Thyroid gland (tissue), 4 donors: ENCODE data around the gene SPRR5. TPM values are rescaled to one million over a fixed set of nuclear protein-coding genes. Genes with fewer than 3 reads are reported as not detected.

ENCODE experiments used
- DNase-seq, 2 donors: peaks; one replicate each; pipeline ENCODE4 v3.0.0-alpha.2; 2019
- H3K27ac ChIP-seq, 3 donors: fragments of 200-600 bp; sonication (generic); 1 replicate in 2 of 3; 2 replicates in 1 of 3; pipeline ENCODE4 v1.5.1; 2016 to 2019; ENCODE audit warnings: mild to moderate bottlenecking in 1 of 3, moderate library complexity in 1 of 3
- H3K27me3 ChIP-seq: fragments of 200-600 bp; sonication (generic); one replicate; pipeline ENCODE4 v1.5.1; 2019
- H3K36me3 ChIP-seq, 2 donors: fragments of 200-600 bp; sonication (generic); one replicate each; pipeline ENCODE4 v1.5.1; 2016 to 2019
- H3K4me1 ChIP-seq, 2 donors: fragments of 200-600 bp; sonication (generic); one replicate each; pipeline ENCODE4 v1.5.1; 2017 to 2019
- H3K4me3 ChIP-seq, 3 donors: fragments of 200-600 bp; sonication (generic); replicated peaks in 1 of 3; 1 replicate in 2 of 3; 2 replicates in 1 of 3; pipeline ENCODE4 v1.5.1; 2016; ENCODE audit warnings: mild to moderate bottlenecking in 1 of 3
- H3K9me3 ChIP-seq: fragments of 200-600 bp; sonication (generic); one replicate; pipeline ENCODE4 v1.5.1; 2017
- POLR2A ChIP-seq, 2 donors: fragments of 450-650 bp; IDR thresholded peaks; one replicate each; pipeline ENCODE4 v1.6.1; 2017; ENCODE audit warnings: antibody characterized with exemption in 2 of 2, mild to moderate bottlenecking in 2 of 2, moderate library complexity in 1 of 2
- WGBS, 2 donors: methylation state at CpG; one replicate each; pipeline ENCODE4 v1.1.5; 2017; 5-methylcytosine and 5-hydroxymethylcytosine counted together
- intact Hi-C: fragments of 100-400 bp; cut with DNase I; formaldehyde crosslinking; loops from one replicate; pipeline ENCODE4 v1.15.1; 2023
- total RNA-seq, 4 donors: library from RNA; depleted of rRNA; stranded (reverse); fragments of >200 nt; gene quantifications; one replicate each; pipeline ENCODE4 v1.2.3, GENCODE V29; 2016
- TF ChIP-seq, protein P1 (sequence below), 6 experiments: fragments of 200-600 bp in 3 of 6; fragments of 450-650 bp in 3 of 6; sonication (generic) in 3 of 6; IDR thresholded peaks; one replicate each; pipeline ENCODE4 v1.5.1; 2016 to 2019; ENCODE audit warnings: antibody characterized with exemption in 6 of 6, mild to moderate bottlenecking in 2 of 6, inconsistent platforms in 1 of 6, moderate library complexity in 1 of 6

SPRR5 gene
- total RNA-seq, 4 donors from 2014 or later, result not detected

DNA sequence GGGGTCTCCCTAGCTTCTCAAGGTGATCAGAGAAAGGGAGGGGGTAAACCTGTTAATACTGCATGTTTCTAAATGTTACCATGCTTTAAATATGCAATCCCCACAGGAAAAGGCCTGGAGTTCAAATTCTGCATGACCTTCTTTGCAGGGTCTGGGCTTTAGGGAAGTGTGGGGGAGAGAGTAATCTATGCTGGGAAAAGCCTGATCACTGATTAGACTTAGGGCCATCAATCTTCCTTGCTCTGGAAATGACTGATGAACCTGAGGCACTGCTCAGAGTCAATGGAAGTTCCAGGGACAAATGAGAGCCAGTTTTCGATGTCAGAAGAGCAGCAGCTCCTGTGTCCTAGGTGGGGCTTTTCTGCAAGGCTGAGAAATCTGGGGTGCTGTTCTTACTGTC is 33.7 kb downstream of the SPRR5 start:
- DNase-seq, result no peak
- H3K27ac ChIP-seq, result no peak overlapping the region
- no peak for TF ChIP-seq POLR2A (IDR thresholded peaks at IDR 0.05)
- TF ChIP-seq, protein P1, sequence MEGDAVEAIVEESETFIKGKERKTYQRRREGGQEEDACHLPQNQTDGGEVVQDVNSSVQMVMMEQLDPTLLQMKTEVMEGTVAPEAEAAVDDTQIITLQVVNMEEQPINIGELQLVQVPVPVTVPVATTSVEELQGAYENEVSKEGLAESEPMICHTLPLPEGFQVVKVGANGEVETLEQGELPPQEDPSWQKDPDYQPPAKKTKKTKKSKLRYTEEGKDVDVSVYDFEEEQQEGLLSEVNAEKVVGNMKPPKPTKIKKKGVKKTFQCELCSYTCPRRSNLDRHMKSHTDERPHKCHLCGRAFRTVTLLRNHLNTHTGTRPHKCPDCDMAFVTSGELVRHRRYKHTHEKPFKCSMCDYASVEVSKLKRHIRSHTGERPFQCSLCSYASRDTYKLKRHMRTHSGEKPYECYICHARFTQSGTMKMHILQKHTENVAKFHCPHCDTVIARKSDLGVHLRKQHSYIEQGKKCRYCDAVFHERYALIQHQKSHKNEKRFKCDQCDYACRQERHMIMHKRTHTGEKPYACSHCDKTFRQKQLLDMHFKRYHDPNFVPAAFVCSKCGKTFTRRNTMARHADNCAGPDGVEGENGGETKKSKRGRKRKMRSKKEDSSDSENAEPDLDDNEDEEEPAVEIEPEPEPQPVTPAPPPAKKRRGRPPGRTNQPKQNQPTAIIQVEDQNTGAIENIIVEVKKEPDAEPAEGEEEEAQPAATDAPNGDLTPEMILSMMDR (IDR thresholded peaks at IDR 0.05), result no peak
- 64 to 85% methylated on average over 1 of the region's 1 CpG for WGBS, 2 donors
- intact Hi-C loops, result no loop called here
- no peaks in the 10 kb centered on the region for H3K4me1 ChIP-seq
- H3K27me3 ChIP-seq, result no peaks in the 10 kb centered on the region
- H3K36me3 ChIP-seq, result no peaks in the 10 kb centered on the region
- H3K9me3 ChIP-seq, result no peaks in the 10 kb centered on the region
- H3K4me3 ChIP-seq, result no peak overlapping the region

DNA sequence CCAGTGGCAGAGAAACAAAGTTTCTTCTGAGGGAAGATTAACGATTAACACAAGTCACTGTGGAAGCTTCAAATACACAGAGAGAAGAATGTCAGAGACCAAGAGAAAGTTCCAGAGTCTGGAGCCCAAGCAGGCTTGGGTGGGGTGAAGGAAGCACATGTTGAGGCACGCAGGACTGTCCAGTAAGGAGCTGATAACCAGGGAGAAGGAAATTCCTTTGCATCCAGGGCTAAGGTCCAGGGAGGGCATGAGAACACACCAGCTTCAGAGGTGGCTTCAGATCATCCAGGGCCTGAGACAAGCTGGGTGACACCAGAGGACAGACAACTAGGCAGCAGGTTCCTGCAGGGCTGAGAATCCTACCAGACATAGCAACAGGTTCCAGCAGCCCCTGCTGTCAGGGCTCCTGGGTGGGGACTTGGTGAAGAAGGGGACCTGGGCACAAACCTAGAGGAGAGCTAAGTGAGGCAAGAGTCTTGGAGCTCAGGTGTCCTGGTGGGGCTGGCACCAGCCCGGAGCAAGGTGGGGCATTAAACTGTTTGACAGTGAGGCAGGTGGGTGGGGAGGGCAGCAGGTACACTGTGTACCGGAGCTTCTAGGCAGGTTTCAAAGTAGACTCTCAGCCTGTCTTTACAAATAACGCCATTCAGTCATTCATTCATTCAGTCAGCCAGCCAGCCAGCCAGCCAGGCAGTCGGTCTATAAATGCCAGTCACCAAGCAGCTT is 34.3 kb downstream of the SPRR5 start:
- no peaks in the 10 kb centered on the region for H3K36me3 ChIP-seq
- no peak overlapping the region for H3K27ac ChIP-seq
- no peaks in the 10 kb centered on the region for H3K4me1 ChIP-seq
- no peaks in the 10 kb centered on the region for H3K27me3 ChIP-seq
- TF ChIP-seq, protein P1 (IDR thresholded peaks at IDR 0.05), result no peak
- no peak for TF ChIP-seq POLR2A (IDR thresholded peaks at IDR 0.05)
- no peak for DNase-seq
- H3K9me3 ChIP-seq, result no peaks in the 10 kb centered on the region
- WGBS, 2 donors, result 87 to 94% methylated on average over 5 to 6 of the region's 6 CpGs
- intact Hi-C loops, result no loop called here
- H3K4me3 ChIP-seq, result no peak overlapping the region

DNA sequence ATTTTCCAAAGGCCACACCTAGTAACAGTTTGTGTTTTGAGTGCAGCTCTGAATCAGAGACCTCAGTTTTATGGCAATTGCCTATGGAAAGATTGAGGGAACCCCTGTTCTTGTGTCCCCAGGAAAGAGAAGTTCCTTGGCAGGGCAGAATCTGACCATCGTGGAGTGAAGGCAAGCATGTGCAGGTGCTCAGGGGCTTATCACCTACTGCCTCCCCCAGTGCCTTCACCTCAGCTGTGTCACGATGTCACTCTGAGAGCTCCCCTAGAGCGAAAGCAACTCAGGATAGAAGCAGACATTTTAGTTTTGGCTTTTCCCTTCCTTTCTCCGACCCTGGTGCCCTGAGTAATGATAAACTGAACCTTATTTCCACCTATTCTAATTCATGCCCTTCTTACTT is 35.1 kb downstream of the SPRR5 start:
- no peak overlapping the region for H3K4me3 ChIP-seq
- no peaks in the 10 kb centered on the region for H3K9me3 ChIP-seq
- no peaks in the 10 kb centered on the region for H3K36me3 ChIP-seq
- no peak for DNase-seq
- no peaks in the 10 kb centered on the region for H3K27me3 ChIP-seq
- H3K27ac ChIP-seq, result no peak overlapping the region
- no peaks in the 10 kb centered on the region for H3K4me1 ChIP-seq
- intact Hi-C loops, result no loop called here
- WGBS, 2 donors, result 75 to 87% methylated on average over 4 of the region's 4 CpGs
- TF ChIP-seq POLR2A (IDR thresholded peaks at IDR 0.05), result no peak
- TF ChIP-seq, protein P1 (IDR thresholded peaks at IDR 0.05), result no peak

DNA sequence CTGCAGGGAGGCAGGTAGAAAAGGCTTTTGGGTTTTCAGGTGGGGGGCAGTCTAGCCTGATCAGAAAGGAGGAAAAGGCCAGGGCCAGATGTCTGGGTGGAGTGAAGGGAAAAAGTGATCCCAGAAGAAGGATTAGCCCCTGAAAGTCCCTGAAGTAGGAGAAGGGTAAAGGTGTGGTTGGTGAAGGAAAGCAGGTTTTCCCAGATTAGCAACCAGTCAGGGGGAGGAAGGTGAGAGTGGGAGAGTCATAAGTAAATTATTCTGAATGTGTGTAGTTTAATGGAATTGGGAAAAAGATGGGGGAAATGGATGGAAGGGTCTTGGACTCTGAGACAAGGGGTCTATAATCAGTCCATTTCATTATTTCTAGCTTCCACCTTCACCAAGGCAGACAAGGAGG is 36.2 kb downstream of the SPRR5 start:
- H3K9me3 ChIP-seq, result no peaks in the 10 kb centered on the region
- no peaks in the 10 kb centered on the region for H3K27me3 ChIP-seq
- TF ChIP-seq, protein P1 (IDR thresholded peaks at IDR 0.05), result no peak
- TF ChIP-seq POLR2A (IDR thresholded peaks at IDR 0.05), result no peak
- no peak overlapping the region for H3K27ac ChIP-seq
- H3K4me1 ChIP-seq, result no peaks in the 10 kb centered on the region
- no peak overlapping the region for H3K4me3 ChIP-seq
- DNase-seq, result no peak
- H3K36me3 ChIP-seq, result no peaks in the 10 kb centered on the region
- intact Hi-C loops, result no loop called here

DNA sequence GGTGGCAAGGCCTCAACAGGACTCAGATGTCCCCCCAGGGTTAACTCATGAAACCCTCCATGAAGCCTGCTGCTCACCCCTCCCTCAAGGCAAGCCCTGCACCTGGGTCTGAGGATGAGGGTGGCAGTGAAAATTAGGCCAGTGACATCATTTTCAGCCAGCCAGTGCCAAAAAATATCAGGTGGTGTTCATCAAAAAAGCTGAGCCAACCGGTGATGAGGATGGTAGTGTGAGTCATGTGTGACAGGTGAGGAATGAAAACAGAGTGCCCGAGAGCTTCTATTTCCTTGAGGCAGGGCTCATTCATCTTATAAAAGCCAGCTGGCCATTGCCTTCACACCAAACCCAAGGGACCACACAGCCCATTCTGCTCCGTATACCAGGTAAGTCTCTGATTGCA is 36.7 kb downstream of the SPRR5 start, which contains the start of gene SPRR1A:
TSS of gene SPRR1A (plus strand) at position 339 of the 400 bp plus-strand sequence. CDS start 1,150 bp downstream, outside the sequence.
- WGBS, 2 donors, result 66 to 79% methylated on average over 3 of the region's 3 CpGs

More for the DNA sequence above, 36.7 kb downstream of the SPRR5 start, which contains the start of gene SPRR1A:
- no peaks in the 10 kb centered on the region for H3K27me3 ChIP-seq
- TF ChIP-seq, protein P1 (IDR thresholded peaks at IDR 0.05), result no peak
- no peak for TF ChIP-seq POLR2A (IDR thresholded peaks at IDR 0.05)
- no peaks in the 10 kb centered on the region for H3K9me3 ChIP-seq
- no peak within 1 kb of the TSS for H3K4me3 ChIP-seq
- no peak for DNase-seq
- no peak within 1 kb of the TSS for H3K27ac ChIP-seq
- no peaks in the 10 kb centered on the region for H3K36me3 ChIP-seq
- intact Hi-C loops, result no loop called here
- no peaks in the 10 kb centered on the region for H3K4me1 ChIP-seq
